H1 (cell line): ENCODE measurements around the gene ABCF2. TPM values are rescaled to one million over a fixed set of nuclear protein-coding genes. Genes with fewer than 3 reads are reported as not detected.

Experiments
- CTCF ChIA-PET: fragments of 300-600 bp; sonication (Branson Sonifier 250); formaldehyde crosslinking; loops from one replicate; lab custom pipeline; 2021; ENCODE audit not compliant: partially characterized antibody; lab: Charles Lee
- POLR2A ChIA-PET: fragments of 300-600 bp; sonication (Branson Sonifier 250); formaldehyde crosslinking; loops from one replicate; lab custom pipeline; 2021; ENCODE audit warnings: inconsistent platforms; ENCODE audit not compliant: partially characterized antibody; lab: Charles Lee
- DNase-seq, 2 experiments: peaks; one replicate each; pipeline versions ENCODE4 v3.0.0 to v3.0.0-alpha.2; 2010 to 2022; ENCODE audit warnings: low spot score in 2 of 2, low read depth in 1 of 2, mixed read lengths in 1 of 2
- FAIRE-seq: peaks from 2 replicates; lab custom pipeline; 2011; peaks lifted over from hg19 to GRCh38; lab: Jason Lieb, UNC
- H2AFZ ChIP-seq: 2 replicates; pipeline ENCODE4 v1.8.1; 2012; ENCODE audit warnings: low read length, inconsistent platforms
- H2AK5ac ChIP-seq: 2 replicates; pipeline ENCODE4 v1.6.1; 2013; ENCODE audit warnings: low read depth, low read length
- H2BK120ac ChIP-seq: replicated peaks from 2 replicates; pipeline ENCODE3; 2013; ENCODE audit warnings: low read depth, low read length, inconsistent platforms
- H2BK12ac ChIP-seq: 2 replicates; pipeline ENCODE4 v1.6.1; 2013; ENCODE audit warnings: low read depth, low read length
- H2BK15ac ChIP-seq: 2 replicates; pipeline ENCODE4 v1.6.1; 2013; ENCODE audit warnings: low read length
- H2BK20ac ChIP-seq: 2 replicates; pipeline ENCODE4 v1.6.1; 2013; ENCODE audit warnings: low read length
- H2BK5ac ChIP-seq: 2 replicates; pipeline ENCODE4 v1.6.1; 2013; ENCODE audit warnings: low read depth, low read length
- H3K14ac ChIP-seq: 2 replicates; pipeline ENCODE4 v1.6.1; 2013; ENCODE audit warnings: inconsistent platforms; ENCODE audit not compliant: insufficient read length
- H3K18ac ChIP-seq: 2 replicates; pipeline ENCODE4 v1.6.1; 2013; ENCODE audit warnings: low read length; ENCODE audit errors: extremely low read depth
- H3K23ac ChIP-seq: 2 replicates; pipeline ENCODE4 v1.6.1; 2013; ENCODE audit warnings: inconsistent platforms; ENCODE audit not compliant: insufficient read length
- H3K23me2 ChIP-seq: 2 replicates; pipeline ENCODE4 v1.6.1; 2013; ENCODE audit warnings: low read depth, low read length
- H3K27ac ChIP-seq: 2 replicates; pipeline ENCODE4 v1.6.1; 2011; ENCODE audit warnings: low read depth, low read length, inconsistent platforms
- H3K27me3 ChIP-seq, 4 experiments: replicated peaks in 1 of 4; 1 replicate in 1 of 4; 2 replicates in 3 of 4; pipeline versions ENCODE4 v1.6.1 to v1.8.1; 2011 to 2013; ENCODE audit warnings: low read length in 3 of 4, mild to moderate bottlenecking in 3 of 4, inconsistent platforms in 2 of 4, mixed read lengths in 2 of 4, moderate library complexity in 1 of 4; ENCODE audit not compliant: control insufficient read depth in 3 of 4, insufficient read depth in 3 of 4; ENCODE audit errors: extremely low read depth in 1 of 4
- H3K36me3 ChIP-seq, 4 experiments: 2 replicates each; pipeline versions ENCODE4 v1.6.1 to v1.8.1; 2011 to 2013; ENCODE audit warnings: mild to moderate bottlenecking in 4 of 4, low read length in 3 of 4, moderate library complexity in 2 of 4, control low read depth in 1 of 4, inconsistent platforms in 1 of 4; ENCODE audit not compliant: insufficient read depth in 4 of 4, control insufficient read depth in 2 of 4
- H3K4ac ChIP-seq: replicated peaks from 2 replicates; pipeline ENCODE3; 2013; ENCODE audit warnings: low read length, low read depth, mixed read lengths, inconsistent platforms; ENCODE audit not compliant: insufficient read length
- H3K4me1 ChIP-seq, 4 experiments: replicated peaks in 1 of 4; 1 replicate in 1 of 4; 2 replicates in 3 of 4; pipeline versions ENCODE4 v1.6.1 to v1.8.1; 2011 to 2013; ENCODE audit warnings: low read length in 3 of 4, inconsistent platforms in 2 of 4, mixed read lengths in 1 of 4; ENCODE audit not compliant: insufficient read depth in 4 of 4, control insufficient read depth in 3 of 4
- H3K4me2 ChIP-seq, 2 experiments: 2 replicates each; pipeline versions ENCODE4 v1.6.1 to v1.8.1; 2011 to 2013; ENCODE audit warnings: low read depth in 2 of 2, low read length in 2 of 2, control low read depth in 1 of 2, inconsistent platforms in 1 of 2, mild to moderate bottlenecking in 1 of 2; ENCODE audit not compliant: insufficient read depth in 1 of 2
- H3K4me3 ChIP-seq, 4 experiments: fragments of 200-600, 300-600 bp in 1 of 4; sonication (generic), shearing (Covaris generic), sonication (Bioruptor Twin) in 1 of 4; 2 replicates each; pipeline versions ENCODE4 v1.5.1 to v1.8.1; 2011 to 2016; ENCODE audit warnings: low read length in 4 of 4, low read depth in 3 of 4, control low read depth in 2 of 4, inconsistent platforms in 2 of 4, mild to moderate bottlenecking in 2 of 4, mixed read lengths in 1 of 4, moderate library complexity in 1 of 4; ENCODE audit not compliant: insufficient read depth in 2 of 4; ENCODE audit errors: extremely low read depth in 1 of 4
- H3K56ac ChIP-seq: replicated peaks from 2 replicates; pipeline ENCODE3; 2013; ENCODE audit warnings: low read depth, mild to moderate bottlenecking, mixed read lengths, low read length, inconsistent platforms; ENCODE audit not compliant: insufficient read length
- H3K79me1 ChIP-seq: 2 replicates; pipeline ENCODE4 v1.6.1; 2013; ENCODE audit warnings: low read depth, low read length, control low read depth
- H3K79me2 ChIP-seq, 2 experiments: 2 replicates each; pipeline versions ENCODE4 v1.6.1 to v1.8.1; 2012 to 2013; ENCODE audit warnings: low read length in 2 of 2, mild to moderate bottlenecking in 2 of 2, inconsistent platforms in 1 of 2; ENCODE audit not compliant: insufficient read depth in 2 of 2, control insufficient read depth in 1 of 2
- H3K9ac ChIP-seq, 4 experiments: replicated peaks in 1 of 4; 1 replicate in 1 of 4; 2 replicates in 3 of 4; pipeline versions ENCODE4 v1.6.1 to v1.8.1; 2011 to 2013; ENCODE audit warnings: low read depth in 3 of 4, low read length in 3 of 4, control low read depth in 2 of 4, mild to moderate bottlenecking in 2 of 4, moderate library complexity in 2 of 4, inconsistent platforms in 1 of 4; ENCODE audit errors: extremely low read depth in 1 of 4
- H3K9me3 ChIP-seq, 2 experiments: 2 replicates each; pipeline versions ENCODE4 v1.6.1 to v1.8.1; 2012 to 2013; ENCODE audit warnings: mild to moderate bottlenecking in 2 of 2, moderate library complexity in 2 of 2, control low read depth in 1 of 2, inconsistent platforms in 1 of 2, low read depth in 1 of 2, low read length in 1 of 2, mixed read lengths in 1 of 2; ENCODE audit not compliant: insufficient read depth in 2 of 2
- H4K20me1 ChIP-seq, 2 experiments: replicated peaks in 1 of 2; 2 replicates each; pipeline versions ENCODE3 to v1.8.1; 2011 to 2013; ENCODE audit warnings: inconsistent platforms in 2 of 2, low read length in 2 of 2, mild to moderate bottlenecking in 1 of 2; ENCODE audit not compliant: insufficient read depth in 2 of 2, control insufficient read depth in 1 of 2
- H4K5ac ChIP-seq: 2 replicates; pipeline ENCODE4 v1.6.1; 2013; ENCODE audit warnings: low read length, low read depth, mixed read lengths, inconsistent platforms; ENCODE audit not compliant: insufficient read length
- H4K8ac ChIP-seq: 2 replicates; pipeline ENCODE4 v1.8.0; 2013; ENCODE audit warnings: mild to moderate bottlenecking, moderate library complexity, low read length, inconsistent platforms; ENCODE audit not compliant: insufficient read depth; ENCODE audit errors: extremely low read depth
- H4K91ac ChIP-seq: replicated peaks from 2 replicates; pipeline ENCODE3; 2013; ENCODE audit warnings: low read length, mixed read lengths, inconsistent platforms; ENCODE audit not compliant: insufficient read length
- ASH2L ChIP-seq: fragments of 200-600, 300-600 bp; sonication (generic); IDR thresholded peaks from one replicate; pipeline ENCODE4 v1.7.1; 2017; ENCODE audit warnings: low read length
- CHD2 ChIP-seq: IDR thresholded peaks from 2 replicates; pipeline ENCODE4 v1.6.1; 2012; ENCODE audit warnings: low read length, improper control_type of control experiment
- E2F6 ChIP-seq: IDR thresholded peaks from 2 replicates; pipeline ENCODE4 v1.6.1; 2012; ENCODE audit warnings: inconsistent platforms
- EP300 ChIP-seq, 2 experiments: IDR thresholded peaks; 1 replicate in 1 of 2; 2 replicates in 1 of 2; pipeline ENCODE4 v1.6.1; 2011 to 2012; ENCODE audit warnings: low read depth in 2 of 2, low read length in 2 of 2, mild to moderate bottlenecking in 2 of 2, borderline replicate concordance in 1 of 2, inconsistent platforms in 1 of 2, moderate library complexity in 1 of 2
- KDM4A ChIP-seq: IDR thresholded peaks from one replicate; pipeline ENCODE4 v1.7.1; 2012; ENCODE audit warnings: low read depth, mild to moderate bottlenecking, moderate library complexity, low read length, inconsistent platforms; ENCODE audit not compliant: severe bottlenecking
- RAD21 ChIP-seq, 2 experiments: IDR thresholded peaks in 1 of 2; conservative IDR thresholded peaks in 1 of 2; 2 replicates each; pipeline ENCODE4 v1.6.1; 2011; ENCODE audit warnings: low read depth in 2 of 2, low read length in 2 of 2, improper control_type of control experiment in 1 of 2, inconsistent platforms in 1 of 2, mild to moderate bottlenecking in 1 of 2, moderate library complexity in 1 of 2
- RBBP5 ChIP-seq: IDR thresholded peaks from 2 replicates; pipeline ENCODE4 v1.7.1; 2012; ENCODE audit warnings: low read depth, mild to moderate bottlenecking, inconsistent platforms, low read length, moderate library complexity, borderline replicate concordance
- SAP30 ChIP-seq: fragments of 300-600 bp; sonication (generic); IDR thresholded peaks from 2 replicates; pipeline ENCODE4 v1.7.1; 2012; ENCODE audit warnings: low read length, moderate library complexity, mild to moderate bottlenecking, inconsistent platforms; ENCODE audit not compliant: insufficient read depth, insufficient replicate concordance
- SRF ChIP-seq: IDR thresholded peaks from 2 replicates; pipeline ENCODE4 v1.6.1; 2011; ENCODE audit warnings: mild to moderate bottlenecking, low read depth, low read length, moderate library complexity
- WGBS, 2 experiments: shearing (Covaris generic) in 1 of 2; methylation state at CpG; one replicate each; pipeline versions ENCODE4 v1.1.6 to v1.1.7; 2013 to 2015; ENCODE audit warnings: low lambda C conversion rate in 2 of 2, mixed read lengths in 2 of 2, inconsistent platforms in 1 of 2, low coverage in 1 of 2, missing lambda C conversion rate in 1 of 2; ENCODE audit not compliant: insufficient replicate concordance in 2 of 2, insufficient coverage in 1 of 2, insufficient read length in 1 of 2; ENCODE audit errors: extremely low coverage in 1 of 2, missing lambda C conversion rate in 1 of 2; 5-methylcytosine and 5-hydroxymethylcytosine counted together
- polyA plus RNA-seq, 7 experiments: library from polyadenylated mRNA; depleted of rRNA in 3 of 7; stranded (reverse) in 5 of 7; unstranded in 2 of 7; fragments of >200 nt in 5 of 7; fragments of 200-250 nt in 2 of 7; gene quantifications; 1 replicate in 5 of 7; 2 replicates in 1 of 7; 4 replicates in 1 of 7; pipeline versions ENCODE4 v1.2.1 to v1.2.3, GENCODE V29; 2011 to 2013; ENCODE audit warnings: missing spikeins in 2 of 7, mixed read lengths in 2 of 7
- total RNA-seq: library from RNA; stranded (reverse); fragmentation: NEBNext Ultra II Directional; extraction: Animal tissue kit (Norgen Biotek cat#: 25700); gene quantifications from 2 replicates; pipeline ENCODE4 v1.2.1, GENCODE V29; 2021

The ABCF2 gene
- total and polyA plus RNA-seq, 2 of the 8 experiments (the other 6 are each of a cell fraction or from before 2014, with no cell fraction given) = 28.0 to 55.0 TPM

GRCh38 chr7:151251689-151252560, 24.9 kb upstream of the ABCF2 start:
- Histone ChIP-seq H3K4me3 (peak overlapping the region; percentile 45 to 81 (median 66)), H3K79me1 (no peaks in the 10 kb centered on the region), H3K4me2 (peak overlapping the region; percentile 81 to 99), H3K23me2 (peaks cover 25% of the 10 kb centered on the region), H4K8ac (peak overlapping the region; percentile 91), H4K5ac (no peak overlapping the region), H3K4me1 (peaks cover 0 to 43% (median 29%) of the 10 kb centered on the region in 4 experiments; a peak in 6 of 7 replicates), H3K14ac (no peak overlapping the region), H3K36me3 (no peaks in the 10 kb centered on the region), H3K18ac (peak overlapping the region; percentile 94), H2BK15ac (peak overlapping the region; percentile 77; the same call in 1 of the 2 replicates), H4K91ac (peak overlapping the region; percentile 97), H3K27me3 (peaks cover 14 to 60% (median 48%) of the 10 kb centered on the region in 4 experiments), H2AK5ac (no peak overlapping the region; the same call in 1 of the 2 replicates), H3K56ac (no peak overlapping the region), H4K20me1 (peaks cover 1 to 4% of the 10 kb centered on the region in 2 experiments), H3K23ac (no peak overlapping the region), H3K9ac (peak overlapping the region in 2 of 4 experiments; percentile 58 to 62; a peak in 3 of 7 replicates), H3K27ac (no peak overlapping the region), H2AFZ (peak overlapping the region; percentile 72), H2BK120ac (no peak overlapping the region), H3K9me3 (no peaks in the 10 kb centered on the region), H2BK20ac (no peak overlapping the region), H2BK12ac (0 out of 2 replicates have a peak overlapping the region, but pooled peaks have one; percentile 91), H3K79me2 (no peaks in the 10 kb centered on the region), H3K4ac (peak overlapping the region; percentile 6), H2BK5ac (peak overlapping the region; percentile 41; the same call in 1 of the 2 replicates)
- WGBS, 2 experiments = 6% methylated on average over 11 of the region's 79 CpGs; no CpG with 5 or more reads in 1 of the 2 experiments
- CTCF ChIA-PET = interaction anchor here (1.2 to 3.3 kb wide), 8 partner anchors 7 to 126 kb away, joined by 3 to 14 read pairs (median 6); partner anchors contain the start of gene ABCF2
- POLR2A ChIA-PET = interaction anchor here (0.6 to 3.1 kb wide), 10 partner anchors 8 to 268 kb away, joined by 3 to 22 read pairs (median 4); partner anchors contain the start of genes ABCF2, CHPF2 and RHEB
- FAIRE-seq (no peak), DNase-seq (peak in 1 of 2 experiments; percentile 77)
- no peak for TF ChIP-seq RAD21 (IDR thresholded peaks at IDR 0.05 in 1 of 2, conservative IDR thresholded peaks at IDR 0.05 in 1 of 2; ENCODE audit: low read depth in 2 of 2, low read length in 2 of 2)
- no peak for TF ChIP-seq CHD2
- TF ChIP-seq SRF = no peak
- TF ChIP-seq RBBP5 = peak; percentile 62; the same call in 1 of the 2 replicates
- TF ChIP-seq KDM4A = peak; percentile 84
- TF ChIP-seq EP300 (IDR thresholded peaks at IDR 0.05; ENCODE audit: borderline replicate concordance in 1 of 2, low read depth in 2 of 2, low read length in 2 of 2) = no peak
- TF ChIP-seq E2F6 = no peak
- peak; percentile 69 for TF ChIP-seq ASH2L
- no peak for TF ChIP-seq SAP30
